K562 (cell line): ENCODE results near the gene MAP1S. TPM values are rescaled to one million over a fixed set of nuclear protein-coding genes. Genes with fewer than 3 reads are reported as not detected.
A peak's percentile ranks its signal among the peaks of the same experiment; 100 is the strongest.

Experiments used
- CBX1 ChIP-seq: sonication (generic); IDR thresholded peaks from 2 replicates; pipeline ENCODE4 v1.6.1; 2016; ENCODE audit warnings: antibody characterized with exemption, low read depth, mild to moderate bottlenecking
- E2F5 ChIP-seq: sonication (generic); formaldehyde crosslinking; IDR thresholded peaks from 2 replicates; pipeline ENCODE4 v1.8.0; 2022; ENCODE audit warnings: mild to moderate bottlenecking, missing genetic modification reagents
- ETS2 ChIP-seq: IDR thresholded peaks from 2 replicates; pipeline ENCODE4 v1.6.1; 2016; ENCODE audit warnings: borderline replicate concordance, missing genetic modification characterization, mild to moderate bottlenecking, moderate library complexity, missing compliant biosample characterization; ENCODE audit not compliant: poor library complexity, severe bottlenecking
- GTF2B ChIP-seq: IDR thresholded peaks from 2 replicates; pipeline ENCODE4 v1.6.1; 2011; ENCODE audit not compliant: insufficient read length; ENCODE audit errors: extremely low read depth
- HDGF ChIP-seq: fragments of 450-650 bp; IDR thresholded peaks from 2 replicates; pipeline ENCODE4 v1.6.1; 2016
- HNRNPL ChIP-seq: fragments of 200-400 bp; formaldehyde crosslinking; IDR thresholded peaks from 2 replicates; pipeline ENCODE4 v1.6.1; 2017; ENCODE audit warnings: low read depth, mild to moderate bottlenecking, low read length
- KDM1A ChIP-seq, 2 experiments: fragments of 450-650 bp; IDR thresholded peaks; 2 replicates each; pipeline ENCODE4 v1.6.1; 2016; ENCODE audit warnings: mild to moderate bottlenecking in 2 of 2
- MAFG ChIP-seq: fragments of 450-650 bp; conservative IDR thresholded peaks from 2 replicates; pipeline ENCODE4 v1.6.1; 2016; ENCODE audit warnings: missing genetic modification characterization, missing compliant biosample characterization
- MIER1 ChIP-seq: fragments of 450-650 bp; IDR thresholded peaks from 2 replicates; pipeline ENCODE4 v1.6.1; 2016; ENCODE audit warnings: antibody characterized with exemption, mild to moderate bottlenecking, low read depth
- MTA3 ChIP-seq: fragments of 450-650 bp; formaldehyde crosslinking; IDR thresholded peaks from 2 replicates; pipeline ENCODE4 v1.6.1; 2017; ENCODE audit warnings: mild to moderate bottlenecking, borderline replicate concordance
- NFIC ChIP-seq: fragments of 450-650 bp; IDR thresholded peaks from 2 replicates; pipeline ENCODE4 v1.6.1; 2017; ENCODE audit warnings: mild to moderate bottlenecking, inconsistent platforms
- RBM34 ChIP-seq: fragments of 200-400 bp; formaldehyde crosslinking; IDR thresholded peaks from 2 replicates; pipeline ENCODE4 v1.6.1; 2018; ENCODE audit warnings: low read length, borderline replicate concordance; ENCODE audit not compliant: insufficient read depth
- RNF2 ChIP-seq: sonication (generic); IDR thresholded peaks from 2 replicates; pipeline ENCODE4 v1.6.1; 2016
- STAG1 ChIP-seq: sonication (generic); formaldehyde crosslinking; IDR thresholded peaks from 2 replicates; pipeline ENCODE4 v1.5.0; 2020; ENCODE audit warnings: missing genetic modification reagents, borderline replicate concordance
- ZBTB43 ChIP-seq: sonication (generic); formaldehyde crosslinking; IDR thresholded peaks from 2 replicates; pipeline ENCODE4 v1.8.0; 2023; ENCODE audit warnings: mild to moderate bottlenecking, missing genetic modification reagents
- ZNF280A ChIP-seq: fragments of 450-650 bp; IDR thresholded peaks from 2 replicates; pipeline ENCODE4 v1.6.1; 2018; ENCODE audit warnings: mild to moderate bottlenecking, low read depth; ENCODE audit not compliant: partially characterized antibody
- ZNF431 ChIP-seq: sonication (generic); formaldehyde crosslinking; IDR thresholded peaks from 2 replicates; pipeline ENCODE4 v1.8.0; 2022; ENCODE audit warnings: mild to moderate bottlenecking, missing genetic modification reagents
- ZNF75A ChIP-seq: fragments of 450-650 bp; formaldehyde crosslinking; IDR thresholded peaks from 2 replicates; pipeline ENCODE4 v1.4.0; 2020; ENCODE audit warnings: mild to moderate bottlenecking
- polyA plus RNA-seq, 8 experiments: library from polyadenylated mRNA; depleted of rRNA in 4 of 8; stranded (reverse) in 5 of 8; unstranded in 3 of 8; fragments of >200 nt; fragmentation: Nextera tagmentation in 2 of 8; fragmentation: Illumina TruSeq in 1 of 8; extraction: Ambion mirVana in 2 of 8; extraction: Trizol in 1 of 8; gene quantifications; 2 replicates each; pipeline versions ENCODE4 v1.2.1 to v1.2.3, GENCODE V29; 2011 to 2014; ENCODE audit warnings: inconsistent platforms in 1 of 8, missing spikeins in 1 of 8
- total RNA-seq, 7 experiments: library from RNA; depleted of rRNA in 6 of 7; stranded (reverse); fragments of >200 nt in 6 of 7; fragmentation: Illumina TruSeq in 2 of 7; extraction: Trizol in 2 of 7; gene quantifications; 2 replicates each; pipeline versions ENCODE4 v1.2.1 to v1.2.3, GENCODE V29; 2011 to 2021; ENCODE audit warnings: low replicate concordance in 1 of 7
- TF ChIP-seq, protein P1 (sequence below): sonication (generic); formaldehyde crosslinking; IDR thresholded peaks from 2 replicates; pipeline ENCODE4 v1.8.0; 2022; ENCODE audit warnings: missing genetic modification reagents, mild to moderate bottlenecking, borderline replicate concordance
- TF ChIP-seq, protein P2 (sequence below): fragments of 250-450 bp; sonication (Bioruptor Pico); IDR thresholded peaks from 2 replicates; pipeline ENCODE4 v1.4.0; 2020; ENCODE audit warnings: mild to moderate bottlenecking

The MAP1S gene
- total and polyA plus RNA-seq, 9 of the 15 experiments (the other 6 are each of a cell fraction or from before 2014, with no cell fraction given), result 2.0 to 81.0 (median 9.5) TPM

- TF ChIP-seq, protein P1, sequence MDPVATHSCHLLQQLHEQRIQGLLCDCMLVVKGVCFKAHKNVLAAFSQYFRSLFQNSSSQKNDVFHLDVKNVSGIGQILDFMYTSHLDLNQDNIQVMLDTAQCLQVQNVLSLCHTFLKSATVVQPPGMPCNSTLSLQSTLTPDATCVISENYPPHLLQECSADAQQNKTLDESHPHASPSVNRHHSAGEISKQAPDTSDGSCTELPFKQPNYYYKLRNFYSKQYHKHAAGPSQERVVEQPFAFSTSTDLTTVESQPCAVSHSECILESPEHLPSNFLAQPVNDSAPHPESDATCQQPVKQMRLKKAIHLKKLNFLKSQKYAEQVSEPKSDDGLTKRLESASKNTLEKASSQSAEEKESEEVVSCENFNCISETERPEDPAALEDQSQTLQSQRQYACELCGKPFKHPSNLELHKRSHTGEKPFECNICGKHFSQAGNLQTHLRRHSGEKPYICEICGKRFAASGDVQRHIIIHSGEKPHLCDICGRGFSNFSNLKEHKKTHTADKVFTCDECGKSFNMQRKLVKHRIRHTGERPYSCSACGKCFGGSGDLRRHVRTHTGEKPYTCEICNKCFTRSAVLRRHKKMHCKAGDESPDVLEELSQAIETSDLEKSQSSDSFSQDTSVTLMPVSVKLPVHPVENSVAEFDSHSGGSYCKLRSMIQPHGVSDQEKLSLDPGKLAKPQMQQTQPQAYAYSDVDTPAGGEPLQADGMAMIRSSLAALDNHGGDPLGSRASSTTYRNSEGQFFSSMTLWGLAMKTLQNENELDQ (CRISPR knock-in tag), result no peak
- TF ChIP-seq ETS2, result no peak
- no peak for TF ChIP-seq RNF2
- TF ChIP-seq HDGF, result no peak
- no peak for TF ChIP-seq ZNF280A
- TF ChIP-seq MAFG (tag), result no peak
- no peak for TF ChIP-seq GTF2B
- TF ChIP-seq MIER1, result no peak
- 0 out of 2 replicates have a peak, but pooled peaks have one; percentile 60 for TF ChIP-seq ZBTB43 (CRISPR knock-in tag)
- TF ChIP-seq CBX1, result 0 out of 2 replicates have a peak, but pooled peaks have one; percentile 31
- no peak for TF ChIP-seq HNRNPL
- TF ChIP-seq, protein P2, sequence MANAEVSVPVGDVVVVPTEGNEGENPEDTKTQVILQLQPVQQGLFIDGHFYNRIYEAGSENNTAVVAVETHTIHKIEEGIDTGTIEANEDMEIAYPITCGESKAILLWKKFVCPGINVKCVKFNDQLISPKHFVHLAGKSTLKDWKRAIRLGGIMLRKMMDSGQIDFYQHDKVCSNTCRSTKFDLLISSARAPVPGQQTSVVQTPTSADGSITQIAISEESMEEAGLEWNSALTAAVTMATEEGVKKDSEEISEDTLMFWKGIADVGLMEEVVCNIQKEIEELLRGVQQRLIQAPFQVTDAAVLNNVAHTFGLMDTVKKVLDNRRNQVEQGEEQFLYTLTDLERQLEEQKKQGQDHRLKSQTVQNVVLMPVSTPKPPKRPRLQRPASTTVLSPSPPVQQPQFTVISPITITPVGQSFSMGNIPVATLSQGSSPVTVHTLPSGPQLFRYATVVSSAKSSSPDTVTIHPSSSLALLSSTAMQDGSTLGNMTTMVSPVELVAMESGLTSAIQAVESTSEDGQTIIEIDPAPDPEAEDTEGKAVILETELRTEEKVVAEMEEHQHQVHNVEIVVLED (CRISPR knock-in tag), result 0 out of 2 replicates have a peak, but pooled peaks have one; percentile 28
- TF ChIP-seq ZNF431 (CRISPR knock-in tag), result no peak
- TF ChIP-seq NFIC, result peak; percentile 13; the same call in 1 of the 2 replicates
- no peak for TF ChIP-seq KDM1A (IDR thresholded peaks at IDR 0.05)
- no peak for TF ChIP-seq RBM34
- no peak for TF ChIP-seq STAG1 (CRISPR knock-in tag)
- TF ChIP-seq E2F5 (CRISPR knock-in tag), result no peak
- no peak for TF ChIP-seq MTA3
- TF ChIP-seq ZNF75A (CRISPR knock-in tag), result no peak
These were observed at the start of gene MAP1S (continued) for GRCh38 chr19:17718947-17719711.
